NCI-H2081 (cell line): ENCODE data around the gene PROCA1.

Source experiments
- DNase-seq, 2 experiments: peaks; one replicate each; lab custom pipeline; 2025; lab: John Stamatoyannopoulos, UW

The PROCA1 gene

GRCh38 chr17:28707339-28707720, 4.4 kb downstream of the PROCA1 start:
- no peak for DNase-seq

DNA sequence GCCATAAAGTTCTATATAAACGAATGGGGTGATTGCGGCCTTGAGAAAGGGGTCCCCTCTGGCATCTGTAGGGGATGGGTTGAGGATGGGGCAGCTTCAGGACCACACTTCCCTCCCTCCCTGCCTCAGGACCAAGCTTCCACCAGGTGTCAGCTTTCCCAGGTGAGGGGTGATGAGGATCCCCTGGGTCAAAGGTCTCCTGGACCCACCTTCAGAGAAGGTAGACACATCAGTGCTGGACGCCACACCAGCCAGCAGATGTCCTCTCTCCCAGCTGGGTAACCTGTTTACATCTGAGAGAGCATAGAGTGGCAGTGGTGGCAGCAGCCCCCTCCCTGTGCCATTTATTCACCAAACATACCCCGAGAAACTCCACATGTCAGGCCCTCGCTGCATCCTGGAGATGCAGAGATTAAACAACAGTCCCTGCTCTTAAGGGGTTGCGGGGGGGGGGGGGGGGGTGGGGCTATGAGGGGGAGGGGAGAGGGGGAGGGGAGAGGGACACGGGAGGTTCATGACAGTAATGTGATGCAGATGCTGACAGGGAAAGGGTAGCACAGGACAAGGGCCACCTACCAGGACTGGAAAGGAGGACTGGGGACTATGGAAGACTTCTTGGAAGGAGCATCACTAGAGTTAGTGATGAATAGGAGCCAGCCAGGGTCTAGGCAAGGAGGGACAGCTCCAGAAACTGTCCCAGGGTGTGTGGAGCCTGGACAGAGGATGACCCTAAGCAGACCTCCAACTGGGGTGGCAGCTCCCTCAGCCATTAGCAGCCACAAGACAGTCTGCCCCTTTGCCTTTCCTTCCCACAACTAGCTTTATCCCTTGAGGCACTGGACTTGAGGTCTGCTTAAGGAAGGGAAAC, 5.0 kb downstream of the PROCA1 start:
- DNase-seq, result no peak

DNA sequence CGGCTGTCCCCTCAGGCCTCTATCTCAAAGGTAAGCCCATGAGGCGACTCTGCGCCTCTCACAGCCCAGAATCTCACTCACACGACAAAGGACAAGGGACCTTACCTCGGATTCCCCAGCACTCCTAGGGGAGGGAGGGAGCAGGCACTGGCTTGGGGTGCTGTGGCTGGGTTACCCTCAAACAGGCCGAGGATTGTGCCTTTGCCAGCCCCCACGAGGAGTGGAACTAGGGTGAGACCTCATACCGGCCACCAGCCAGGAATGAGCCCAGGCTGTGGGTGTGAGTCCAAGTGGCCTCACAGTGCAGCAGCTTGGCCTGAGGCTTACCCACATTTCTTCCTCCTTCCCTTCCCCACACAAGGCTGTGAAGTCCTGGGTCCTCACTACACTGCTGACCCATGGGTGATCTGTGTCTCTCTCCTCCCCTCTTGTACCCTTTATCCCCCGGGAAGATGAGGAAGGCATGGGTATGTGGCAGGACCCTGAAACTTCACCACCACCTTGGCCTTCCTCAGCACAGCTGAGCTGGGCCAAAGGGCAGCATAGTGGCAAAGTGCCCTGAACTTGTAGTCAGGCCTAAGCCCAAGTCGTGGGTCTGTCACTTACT, 5.9 kb downstream of the PROCA1 start:
- DNase-seq, result no peak

- DNase-seq, result no peak
Observed at GRCh38 chr17:28705074-28705659, 6.5 kb downstream of the PROCA1 start.

GRCh38 chr17:28704219-28704858, 7.3 kb downstream of the PROCA1 start:
- DNase-seq, result no peak

- no peak for DNase-seq
Observed at GRCh38 chr17:28703552-28704218, 8.0 kb downstream of the PROCA1 start.

GRCh38 chr17:28702752-28703150, 8.9 kb downstream of the PROCA1 start:
- DNase-seq, result no peak

- DNase-seq, result peak; percentile 42 to 68
Observed at GRCh38 chr17:28702026-28702751, 9.5 kb downstream of the PROCA1 start.

DNA sequence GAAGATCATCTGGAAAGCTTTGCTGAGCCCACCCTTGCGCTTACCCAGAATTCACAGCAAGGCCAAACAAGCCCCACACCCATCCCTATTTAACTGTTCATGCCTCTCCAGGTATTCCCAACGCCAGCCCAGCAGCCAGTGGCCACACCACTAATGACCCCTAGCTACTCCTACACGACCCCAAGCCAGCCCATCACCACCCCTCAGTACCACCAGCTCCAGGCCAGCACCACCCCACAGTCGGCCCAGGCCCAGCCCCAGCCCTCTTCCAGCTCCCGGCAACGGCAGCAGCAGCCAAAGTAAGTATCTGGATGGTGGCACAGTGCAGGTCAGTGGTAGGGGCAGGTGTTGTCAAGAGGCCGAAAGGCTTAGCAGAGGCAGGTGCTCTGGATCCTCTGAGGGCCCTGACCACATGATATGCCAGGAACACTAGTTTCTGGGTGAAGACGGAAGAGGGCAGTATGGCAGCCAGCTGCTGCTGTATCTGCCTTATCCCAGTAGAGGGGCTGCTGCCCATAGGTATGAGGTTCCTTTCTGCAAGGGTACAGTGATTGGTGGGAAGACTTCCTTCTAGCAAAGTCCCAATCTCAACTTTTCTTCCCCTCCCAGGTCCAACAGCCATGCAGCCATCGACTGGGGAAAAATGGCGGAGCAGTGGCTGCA, 10.7 kb downstream of the PROCA1 start:
- no peak for DNase-seq

- DNase-seq, result no peak
Observed at GRCh38 chr17:28700278-28700677, 11.4 kb downstream of the PROCA1 start.

GRCh38 chr17:28698253-28698941, 13.3 kb downstream of the PROCA1 start:
- no peak for DNase-seq

DNA sequence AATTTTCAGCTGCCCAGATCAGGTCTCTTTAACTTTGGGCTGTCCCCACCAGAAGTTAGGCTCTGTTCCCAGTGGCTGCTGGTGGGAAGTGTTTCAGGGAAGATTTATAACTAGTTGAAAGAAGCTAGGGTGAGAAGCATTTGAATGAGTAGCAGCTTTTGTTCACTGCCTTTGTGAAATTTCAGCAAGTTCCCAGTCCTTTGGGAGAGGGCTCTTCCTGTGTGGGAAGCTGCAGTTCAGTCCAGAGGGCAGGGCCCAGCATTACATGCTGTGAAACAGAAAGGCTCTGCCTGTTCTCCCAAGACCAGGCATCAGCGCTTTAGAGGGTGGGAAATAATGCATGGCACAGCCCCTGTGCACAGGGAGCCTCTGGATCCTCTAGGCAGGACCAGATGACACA, 17.8 kb downstream of the PROCA1 start:
- DNase-seq, result no peak

- DNase-seq, result no peak
Observed at GRCh38 chr17:28689011-28689410, 22.7 kb downstream of the PROCA1 start.

DNA sequence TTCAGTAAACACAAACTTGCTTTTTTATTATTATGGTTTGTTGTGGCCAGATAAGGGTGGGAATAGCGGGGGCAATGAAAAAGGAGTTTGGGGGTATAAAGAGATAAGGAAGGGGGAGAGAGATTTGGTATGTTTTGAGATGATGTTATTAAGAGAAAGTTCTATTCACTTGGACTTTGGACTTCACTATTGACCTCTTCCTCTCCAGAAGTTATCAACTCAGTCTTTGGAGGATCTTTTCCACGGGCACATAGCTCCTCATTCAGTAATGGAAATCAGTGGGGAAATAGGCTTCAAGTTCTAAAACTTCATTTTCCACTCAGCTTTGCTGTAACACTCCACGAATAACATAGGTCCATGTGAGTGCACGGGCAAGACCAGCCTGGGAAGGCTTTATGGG, 23.2 kb downstream of the PROCA1 start:
- no peak for DNase-seq

- DNase-seq, result no peak
Observed at GRCh38 chr17:28686296-28686695, 25.4 kb downstream of the PROCA1 start.

DNA sequence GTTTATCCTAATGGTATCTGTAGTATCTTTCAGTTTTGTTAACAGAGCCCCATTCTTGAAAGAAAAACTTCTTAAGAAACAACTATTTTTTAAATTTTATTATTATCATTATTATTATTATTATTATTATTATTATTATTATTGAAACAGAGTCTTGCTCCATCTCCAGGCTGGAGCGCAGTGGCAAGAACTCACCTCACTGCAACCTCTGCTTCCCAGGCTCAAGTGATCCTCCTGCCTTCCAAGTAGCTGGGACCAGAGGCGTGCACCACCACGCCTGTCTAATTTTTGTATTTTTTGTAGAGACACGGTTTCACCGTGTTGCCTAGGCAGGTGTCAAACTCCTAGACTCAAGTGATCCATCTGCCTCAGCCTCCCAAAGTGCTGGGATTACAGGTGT, 26.3 kb downstream of the PROCA1 start:
- no peak for DNase-seq

DNA sequence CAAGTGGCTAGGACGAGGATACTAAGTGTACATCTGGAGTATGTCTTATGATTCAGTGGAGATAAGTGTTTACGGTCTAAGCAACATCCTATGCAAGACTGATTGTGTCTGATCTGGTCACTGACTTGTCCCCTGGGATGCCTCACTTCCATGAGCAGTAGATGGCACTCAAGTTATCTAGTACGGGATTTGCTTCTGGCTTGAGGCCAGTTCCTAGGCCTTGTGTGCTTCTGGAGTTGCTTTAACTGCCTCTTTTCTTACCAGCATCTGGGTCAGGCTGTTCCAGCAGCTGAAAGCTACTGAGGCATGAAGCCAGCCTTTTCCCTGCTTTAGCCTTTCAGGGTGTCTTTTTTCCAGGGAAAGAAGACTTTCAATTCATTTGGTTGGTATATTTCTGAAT, 26.7 kb downstream of the PROCA1 start:
- no peak for DNase-seq

- no peak for DNase-seq
Observed at GRCh38 chr17:28682655-28683054, 29.0 kb downstream of the PROCA1 start.

GRCh38 chr17:28675980-28676379, 35.7 kb downstream of the PROCA1 start:
- no peak for DNase-seq

GRCh38 chr17:28675490-28675889, 36.2 kb downstream of the PROCA1 start:
- DNase-seq, result no peak
